HFFc6 (cell line): Measurements from ENCODE around the gene CTDSPL2. TPM values are rescaled to one million over a fixed set of nuclear protein-coding genes. Genes with fewer than 3 reads are reported as not detected.
"Not testable (repeated sequence)": the region's sequence is repeated elsewhere in the genome, so short reads cannot be mapped to it uniquely, and the experiment has no call there.

Experiments used
- DNase-seq: peaks from one replicate; pipeline ENCODE4 v3.0.0-alpha.2; 2018
- H3K27ac Mint-ChIP-seq: 2 replicates; pipeline ENCODE4 v1.8.0; 2020; ENCODE audit warnings: mild to moderate bottlenecking, mixed read lengths
- H3K27me3 Mint-ChIP-seq: 2 replicates; pipeline ENCODE4 v1.8.0; 2021; ENCODE audit warnings: mild to moderate bottlenecking, moderate library complexity, mixed read lengths; ENCODE audit not compliant: insufficient read depth
- H3K36me3 Mint-ChIP-seq: 2 replicates; pipeline ENCODE4 v1.8.0; 2021; ENCODE audit warnings: low read depth, mixed read lengths
- H3K4me1 Mint-ChIP-seq: 2 replicates; pipeline ENCODE4 v1.8.0; 2020; ENCODE audit warnings: low read depth, mixed read lengths
- H3K4me3 Mint-ChIP-seq: 2 replicates; pipeline ENCODE4 v1.8.0; 2020; ENCODE audit warnings: mild to moderate bottlenecking, moderate library complexity, mixed read lengths
- H3K9me3 Mint-ChIP-seq: 2 replicates; pipeline ENCODE4 v1.8.0; 2020; ENCODE audit warnings: mild to moderate bottlenecking, mixed read lengths
- CTCF ChIP-seq: fragments of 200-600 bp; sonication (generic); IDR thresholded peaks from 2 replicates; pipeline ENCODE4 v1.5.0; 2021; ENCODE audit warnings: antibody characterized with exemption, mild to moderate bottlenecking
- total RNA-seq, 6 experiments: library from RNA; stranded (reverse); fragmentation: NEBNext Ultra II Directional; extraction: Animal tissue kit (Norgen Biotek cat#: 25700); gene quantifications; 2 replicates in 1 of 6; 3 replicates in 5 of 6; pipeline ENCODE4 v1.2.3, GENCODE V29; 2021

The CTDSPL2 gene
- total RNA-seq, 6 experiments from 2014 or later = 19.8 to 32.7 (median 30.6) TPM

GRCh38 chr15:44441095-44441501, 13.7 kb downstream of the CTDSPL2 start:
- no peaks in the 10 kb centered on the region for H3K9me3 Mint-ChIP-seq
- no peak for DNase-seq
- peaks cover 4% of the 10 kb centered on the region for H3K27me3 Mint-ChIP-seq
- H3K4me1 Mint-ChIP-seq = peaks cover 37% of the 10 kb centered on the region
- H3K36me3 Mint-ChIP-seq = peaks cover 9% of the 10 kb centered on the region; the same call in 1 of the 2 replicates
- H3K27ac Mint-ChIP-seq = no peak overlapping the region
- no peak overlapping the region for H3K4me3 Mint-ChIP-seq
- TF ChIP-seq CTCF = no peak

DNA sequence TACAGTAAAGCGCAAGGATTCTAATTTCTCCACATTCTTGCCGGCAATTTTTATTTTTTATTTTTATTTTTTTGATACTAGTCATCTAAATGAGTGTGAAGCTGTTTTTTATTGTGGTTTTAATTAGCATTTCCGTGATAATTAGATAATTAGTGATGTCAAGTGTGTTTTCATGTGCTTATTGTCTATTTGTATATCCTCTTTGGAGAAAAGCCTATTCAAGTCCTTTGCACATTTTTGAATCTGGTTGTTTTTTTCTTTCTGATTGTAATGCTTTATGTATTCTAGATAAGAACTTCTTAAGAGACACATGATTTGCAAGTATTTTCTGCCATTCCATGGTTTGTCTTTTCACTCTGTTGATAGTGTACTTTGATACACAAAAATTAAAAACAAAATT, 16.1 kb downstream of the CTDSPL2 start:
- Mint-ChIP-seq H3K9me3 (no peaks in the 10 kb centered on the region), H3K27ac (no peak overlapping the region), H3K36me3 (peaks cover 6% of the 10 kb centered on the region; the same call in 1 of the 2 replicates), H3K27me3 (peaks cover 4% of the 10 kb centered on the region), H3K4me3 (no peak overlapping the region), H3K4me1 (peaks cover 13% of the 10 kb centered on the region)
- no peak for DNase-seq
- TF ChIP-seq CTCF = no peak

GRCh38 chr15:44447772-44448376, 20.4 kb downstream of the CTDSPL2 start:
- no peak for DNase-seq
- Mint-ChIP-seq H3K27me3 (peaks cover 6% of the 10 kb centered on the region; the same call in 1 of the 2 replicates), H3K4me3 (no peak overlapping the region), H3K36me3 (peaks cover 11% of the 10 kb centered on the region; the same call in 1 of the 2 replicates), H3K27ac (no peak overlapping the region), H3K9me3 (no peaks in the 10 kb centered on the region), H3K4me1 (no peaks in the 10 kb centered on the region)
- TF ChIP-seq CTCF = no peak

DNA sequence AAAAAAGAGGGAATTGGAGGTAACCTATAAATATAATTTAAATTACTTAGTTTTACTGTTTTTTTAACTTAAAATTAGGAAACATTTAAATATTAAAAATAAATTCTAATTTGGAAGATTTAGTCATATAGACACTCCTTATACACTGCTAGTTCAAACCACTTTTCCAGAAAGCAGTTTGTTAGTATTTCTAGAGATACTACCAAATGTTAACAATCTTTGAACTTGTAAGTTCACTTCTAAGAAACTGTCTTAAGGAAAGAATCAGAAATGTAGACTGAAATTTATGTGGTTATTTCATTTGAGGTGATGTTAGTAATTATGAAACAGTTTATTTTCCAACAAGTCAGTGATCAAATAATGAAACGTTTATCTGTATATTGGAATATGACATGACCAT, 22.7 kb downstream of the CTDSPL2 start:
- Mint-ChIP-seq H3K27me3 (peaks cover 4% of the 10 kb centered on the region; the same call in 1 of the 2 replicates), H3K4me3 (no peak overlapping the region), H3K27ac (no peak overlapping the region), H3K36me3 (peaks cover 22% of the 10 kb centered on the region), H3K4me1 (no peaks in the 10 kb centered on the region), H3K9me3 (no peaks in the 10 kb centered on the region)
- no peak for TF ChIP-seq CTCF
- DNase-seq = no peak

- H3K27me3 Mint-ChIP-seq, DNase-seq, H3K27ac Mint-ChIP-seq, H3K4me3 Mint-ChIP-seq, H3K9me3 Mint-ChIP-seq, H3K4me1 Mint-ChIP-seq: not testable (repeated sequence)
- H3K36me3 Mint-ChIP-seq = peaks cover 16% of the 10 kb centered on the region
Measured at GRCh38 chr15:44453578-44454283, 26.3 kb downstream of the CTDSPL2 start.

- no peak overlapping the region for H3K4me3 Mint-ChIP-seq
- TF ChIP-seq CTCF = no peak
- peaks cover 15% of the 10 kb centered on the region for H3K36me3 Mint-ChIP-seq
- no peaks in the 10 kb centered on the region for H3K27me3 Mint-ChIP-seq
- no peak for DNase-seq
- no peaks in the 10 kb centered on the region for H3K9me3 Mint-ChIP-seq
- no peak overlapping the region for H3K27ac Mint-ChIP-seq
- H3K4me1 Mint-ChIP-seq = peaks cover 10% of the 10 kb centered on the region; the same call in 1 of the 2 replicates
Measured at GRCh38 chr15:44458429-44458828, 31.0 kb downstream of the CTDSPL2 start.
